ENCODE results near the gene KLRF1.
"Not testable (repeated sequence)": the region's sequence is repeated elsewhere in the genome, so short reads cannot be mapped to it uniquely, and the experiment has no call there.

The KLRF1 gene

GRCh38 chr12:9872162-9872561 lies 44.9 kb downstream of the KLRF1 start:
- DNase-seq, result no peak

- DNase-seq, result no peak
These were observed 45.5 kb downstream of the KLRF1 start for GRCh38 chr12:9872742-9873141.

GRCh38 chr12:9876120-9876519 lies 48.8 kb downstream of the KLRF1 start:
- DNase-seq, result not testable (repeated sequence)

- DNase-seq, result no peak
These were observed 53.3 kb downstream of the KLRF1 start for GRCh38 chr12:9880532-9881078.

- DNase-seq, result no peak
These were observed 54.0 kb downstream of the KLRF1 start, which contains the start of gene KLRF2 for GRCh38 chr12:9881246-9881645. Gene KLRF2, plus strand, starts transcription at chr12:9881489. Its CDS starts 107 bp downstream, at chr12:9881596.

GRCh38 chr12:9881988-9882387 lies 54.7 kb downstream of the KLRF1 start:
- DNase-seq, result no peak

GRCh38 chr12:9883175-9883574 lies 55.9 kb downstream of the KLRF1 start:
- no peak for DNase-seq

- DNase-seq, result no peak
These were observed 61.5 kb downstream of the KLRF1 start for GRCh38 chr12:9888665-9889273.

Data from NCI-H1417 treated with DMSO at 0.1 percent for 48 hours (cell line).